SK-N-SH (cell line): ENCODE data around the gene PSMC3.

Experiments
- CTCF ChIP-seq: fragments of 200-600 bp; sonication (generic); IDR thresholded peaks from 2 replicates; pipeline ENCODE4 v1.6.1; 2017; ENCODE audit warnings: antibody characterized with exemption, mild to moderate bottlenecking, moderate library complexity
- EZH2phosphoT487 ChIP-seq: fragments of 200-600 bp; sonication (generic); IDR thresholded peaks from 2 replicates; pipeline ENCODE4 v1.6.1; 2017; ENCODE audit warnings: low read depth, mixed run types, mild to moderate bottlenecking, antibody characterized with exemption, moderate library complexity, borderline replicate concordance
- GABPA ChIP-seq: IDR thresholded peaks from 2 replicates; pipeline ENCODE4 v1.4.0; 2012; ENCODE audit warnings: low read depth, mild to moderate bottlenecking
- GATA2 ChIP-seq: sonication (generic); formaldehyde crosslinking; IDR thresholded peaks from 2 replicates; pipeline ENCODE4 v1.5.0; 2020; ENCODE audit warnings: mild to moderate bottlenecking, missing genetic modification reagents
- POLR2AphosphoS5 ChIP-seq: IDR thresholded peaks from 2 replicates; pipeline ENCODE4 v1.6.1; 2012; ENCODE audit warnings: low read depth, low read length
- SMC3 ChIP-seq: IDR thresholded peaks from 2 replicates; pipeline ENCODE4 v1.6.1; 2012; ENCODE audit warnings: low read depth, low read length, improper control_type of control experiment
- TAF1 ChIP-seq: IDR thresholded peaks from 2 replicates; pipeline ENCODE4 v1.6.1; 2012; ENCODE audit warnings: low read depth, mild to moderate bottlenecking, low read length, moderate library complexity, borderline replicate concordance
- TCF12 ChIP-seq: IDR thresholded peaks from 2 replicates; pipeline ENCODE4 v1.4.0; 2012
- TEAD4 ChIP-seq: IDR thresholded peaks from 2 replicates; pipeline ENCODE4 v1.4.0; 2012; ENCODE audit warnings: mild to moderate bottlenecking, borderline replicate concordance; ENCODE audit not compliant: insufficient read depth
- YY1 ChIP-seq: IDR thresholded peaks from 2 replicates; pipeline ENCODE4 v1.4.0; 2012; ENCODE audit warnings: low read depth, mild to moderate bottlenecking
- TF ChIP-seq, protein P1 (sequence below): IDR thresholded peaks from 2 replicates; pipeline ENCODE4 v1.6.1; 2012; ENCODE audit warnings: mild to moderate bottlenecking, low read depth, low read length, moderate library complexity
- TF ChIP-seq, protein P2 (sequence below): fragments of 150-350 bp; IDR thresholded peaks from 2 replicates; pipeline ENCODE4 v1.6.1; 2017; ENCODE audit warnings: antibody characterized with exemption, low read length, low read depth, borderline replicate concordance
- TF ChIP-seq, protein P3 (sequence below): IDR thresholded peaks from 2 replicates; pipeline ENCODE4 v1.4.0; 2012; ENCODE audit warnings: low read depth
- TF ChIP-seq, protein P4 (sequence below): IDR thresholded peaks from 2 replicates; pipeline ENCODE4 v1.4.0; 2012; ENCODE audit warnings: low read depth, borderline replicate concordance

GRCh38 chr11:47410370-47411264 is 15.6 kb downstream of the PSMC3 start:
- TF ChIP-seq TEAD4 (no peak), EZH2phosphoT487 (no peak), CTCF (no peak), POLR2AphosphoS5 (no peak), GATA2 (CRISPR knock-in tag) (no peak), YY1 (no peak), TAF1 (no peak), SMC3 (no peak), TCF12 (no peak), GABPA (no peak)
- TF ChIP-seq, protein P1, sequence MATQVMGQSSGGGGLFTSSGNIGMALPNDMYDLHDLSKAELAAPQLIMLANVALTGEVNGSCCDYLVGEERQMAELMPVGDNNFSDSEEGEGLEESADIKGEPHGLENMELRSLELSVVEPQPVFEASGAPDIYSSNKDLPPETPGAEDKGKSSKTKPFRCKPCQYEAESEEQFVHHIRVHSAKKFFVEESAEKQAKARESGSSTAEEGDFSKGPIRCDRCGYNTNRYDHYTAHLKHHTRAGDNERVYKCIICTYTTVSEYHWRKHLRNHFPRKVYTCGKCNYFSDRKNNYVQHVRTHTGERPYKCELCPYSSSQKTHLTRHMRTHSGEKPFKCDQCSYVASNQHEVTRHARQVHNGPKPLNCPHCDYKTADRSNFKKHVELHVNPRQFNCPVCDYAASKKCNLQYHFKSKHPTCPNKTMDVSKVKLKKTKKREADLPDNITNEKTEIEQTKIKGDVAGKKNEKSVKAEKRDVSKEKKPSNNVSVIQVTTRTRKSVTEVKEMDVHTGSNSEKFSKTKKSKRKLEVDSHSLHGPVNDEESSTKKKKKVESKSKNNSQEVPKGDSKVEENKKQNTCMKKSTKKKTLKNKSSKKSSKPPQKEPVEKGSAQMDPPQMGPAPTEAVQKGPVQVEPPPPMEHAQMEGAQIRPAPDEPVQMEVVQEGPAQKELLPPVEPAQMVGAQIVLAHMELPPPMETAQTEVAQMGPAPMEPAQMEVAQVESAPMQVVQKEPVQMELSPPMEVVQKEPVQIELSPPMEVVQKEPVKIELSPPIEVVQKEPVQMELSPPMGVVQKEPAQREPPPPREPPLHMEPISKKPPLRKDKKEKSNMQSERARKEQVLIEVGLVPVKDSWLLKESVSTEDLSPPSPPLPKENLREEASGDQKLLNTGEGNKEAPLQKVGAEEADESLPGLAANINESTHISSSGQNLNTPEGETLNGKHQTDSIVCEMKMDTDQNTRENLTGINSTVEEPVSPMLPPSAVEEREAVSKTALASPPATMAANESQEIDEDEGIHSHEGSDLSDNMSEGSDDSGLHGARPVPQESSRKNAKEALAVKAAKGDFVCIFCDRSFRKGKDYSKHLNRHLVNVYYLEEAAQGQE = no peak
- TF ChIP-seq, protein P2, sequence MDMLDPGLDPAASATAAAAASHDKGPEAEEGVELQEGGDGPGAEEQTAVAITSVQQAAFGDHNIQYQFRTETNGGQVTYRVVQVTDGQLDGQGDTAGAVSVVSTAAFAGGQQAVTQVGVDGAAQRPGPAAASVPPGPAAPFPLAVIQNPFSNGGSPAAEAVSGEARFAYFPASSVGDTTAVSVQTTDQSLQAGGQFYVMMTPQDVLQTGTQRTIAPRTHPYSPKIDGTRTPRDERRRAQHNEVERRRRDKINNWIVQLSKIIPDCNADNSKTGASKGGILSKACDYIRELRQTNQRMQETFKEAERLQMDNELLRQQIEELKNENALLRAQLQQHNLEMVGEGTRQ = no peak
- TF ChIP-seq, protein P3, sequence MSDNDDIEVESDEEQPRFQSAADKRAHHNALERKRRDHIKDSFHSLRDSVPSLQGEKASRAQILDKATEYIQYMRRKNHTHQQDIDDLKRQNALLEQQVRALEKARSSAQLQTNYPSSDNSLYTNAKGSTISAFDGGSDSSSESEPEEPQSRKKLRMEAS = no peak
- TF ChIP-seq, protein P4, sequence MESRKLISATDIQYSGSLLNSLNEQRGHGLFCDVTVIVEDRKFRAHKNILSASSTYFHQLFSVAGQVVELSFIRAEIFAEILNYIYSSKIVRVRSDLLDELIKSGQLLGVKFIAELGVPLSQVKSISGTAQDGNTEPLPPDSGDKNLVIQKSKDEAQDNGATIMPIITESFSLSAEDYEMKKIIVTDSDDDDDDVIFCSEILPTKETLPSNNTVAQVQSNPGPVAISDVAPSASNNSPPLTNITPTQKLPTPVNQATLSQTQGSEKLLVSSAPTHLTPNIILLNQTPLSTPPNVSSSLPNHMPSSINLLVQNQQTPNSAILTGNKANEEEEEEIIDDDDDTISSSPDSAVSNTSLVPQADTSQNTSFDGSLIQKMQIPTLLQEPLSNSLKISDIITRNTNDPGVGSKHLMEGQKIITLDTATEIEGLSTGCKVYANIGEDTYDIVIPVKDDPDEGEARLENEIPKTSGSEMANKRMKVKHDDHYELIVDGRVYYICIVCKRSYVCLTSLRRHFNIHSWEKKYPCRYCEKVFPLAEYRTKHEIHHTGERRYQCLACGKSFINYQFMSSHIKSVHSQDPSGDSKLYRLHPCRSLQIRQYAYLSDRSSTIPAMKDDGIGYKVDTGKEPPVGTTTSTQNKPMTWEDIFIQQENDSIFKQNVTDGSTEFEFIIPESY = no peak
